Stimulated activated CD4-positive, alpha-beta T cell treated with anti-CD3 and anti-CD28 coated beads, Interleukin-1b, Interleukin-23, amount 100 ng/mL, for 24 hours (primary cell): Measurements from ENCODE around the gene PIBF1.
"Not testable (repeated sequence)": the region's sequence is repeated elsewhere in the genome, so short reads cannot be mapped to it uniquely, and the experiment has no call there.

Source experiments
- DNase-seq, 4 experiments: peaks; one replicate each; pipeline ENCODE4 v3.0.0-alpha.2; 2020; ENCODE audit warnings: low read depth in 4 of 4, low spot score in 1 of 4

PIBF1 gene

DNA sequence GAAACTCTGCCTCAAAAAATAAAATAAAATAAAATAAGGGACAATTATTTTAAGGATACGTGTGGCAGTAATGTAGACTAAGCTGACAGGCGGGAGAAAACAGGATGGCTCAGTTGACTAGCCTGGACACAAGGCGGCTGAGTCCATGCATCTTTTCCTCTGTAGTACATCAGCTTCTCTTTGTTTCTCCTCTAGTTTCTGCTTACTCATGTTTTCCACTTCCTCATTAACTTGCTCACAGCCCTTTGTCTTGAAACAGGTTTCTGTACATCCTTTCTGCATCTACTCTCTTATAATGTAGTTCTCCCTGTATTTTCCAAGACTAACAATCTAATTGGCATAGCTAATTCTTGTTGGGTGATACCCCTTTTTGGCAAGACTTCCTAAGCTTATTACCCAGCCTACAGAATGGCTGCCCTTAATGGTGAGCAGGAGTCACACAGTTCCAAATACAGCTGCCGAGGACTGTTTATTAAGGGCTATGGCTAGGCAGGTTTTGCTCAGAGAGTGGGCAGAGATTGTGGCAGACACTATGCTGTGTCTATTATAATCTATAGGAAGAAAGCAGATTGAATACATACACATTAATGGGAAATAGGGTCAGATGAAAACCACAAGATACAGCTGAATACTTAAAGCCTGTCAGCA, 218.2 kb downstream of the PIBF1 start:
- DNase-seq, result no peak

DNA sequence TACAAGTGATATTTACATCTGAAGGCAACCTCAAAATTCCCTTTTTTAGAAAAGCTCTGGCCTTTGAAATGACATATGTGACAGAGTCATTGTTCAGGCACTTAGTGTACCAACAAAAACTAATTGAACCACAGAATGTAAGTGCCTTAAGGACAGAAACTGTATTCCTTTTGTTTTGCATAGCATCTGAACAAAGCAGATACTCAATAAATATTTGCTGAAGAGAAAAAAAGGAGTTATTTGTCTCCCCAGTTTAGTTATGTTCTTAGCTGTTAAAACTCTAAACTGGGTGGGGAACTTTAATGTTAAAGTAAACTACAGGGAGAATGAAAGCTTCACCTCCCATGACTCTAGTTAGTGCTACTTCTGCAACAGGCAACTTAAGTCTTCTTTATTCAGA, 220.0 kb downstream of the PIBF1 start:
- DNase-seq, result no peak

DNA sequence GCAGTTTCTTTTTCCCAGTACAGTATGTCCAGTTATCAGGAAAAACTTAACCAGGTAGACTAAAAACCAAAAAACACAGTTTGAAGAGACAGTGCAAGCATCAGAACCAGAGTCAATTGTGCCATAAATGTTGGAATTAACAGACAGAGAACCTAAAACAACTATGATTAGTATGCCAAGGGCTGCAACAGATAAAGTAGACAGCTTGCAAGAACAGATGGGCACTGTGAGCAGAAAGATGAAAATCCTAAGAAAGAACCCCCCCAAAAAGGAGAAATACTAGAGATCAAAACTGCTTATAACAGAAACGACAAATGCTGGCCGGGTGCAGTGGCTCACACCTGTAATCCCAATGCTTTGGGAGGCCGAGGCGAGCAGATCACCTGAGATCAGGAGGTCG, 229.8 kb downstream of the PIBF1 start:
- DNase-seq, result no peak

DNA sequence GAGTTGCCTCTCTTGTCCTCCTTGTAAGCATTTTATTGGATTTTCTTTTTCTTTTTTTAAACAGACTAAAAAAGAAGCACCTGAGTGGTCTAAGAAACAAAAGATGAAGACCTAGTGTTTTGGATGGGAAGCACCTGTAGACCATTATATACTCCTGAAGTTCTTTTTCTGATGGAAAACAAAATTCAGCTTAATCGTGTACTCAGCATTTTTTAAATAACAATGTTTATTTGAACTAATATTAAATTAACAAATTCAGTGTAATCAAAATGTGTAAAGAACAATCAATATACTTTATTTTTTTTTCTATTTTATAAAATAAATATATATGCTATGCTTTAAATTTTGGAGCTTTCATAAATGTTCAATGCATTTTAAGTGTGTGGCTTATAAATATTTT, 233.9 kb downstream of the PIBF1 start:
- DNase-seq, result no peak

DNA sequence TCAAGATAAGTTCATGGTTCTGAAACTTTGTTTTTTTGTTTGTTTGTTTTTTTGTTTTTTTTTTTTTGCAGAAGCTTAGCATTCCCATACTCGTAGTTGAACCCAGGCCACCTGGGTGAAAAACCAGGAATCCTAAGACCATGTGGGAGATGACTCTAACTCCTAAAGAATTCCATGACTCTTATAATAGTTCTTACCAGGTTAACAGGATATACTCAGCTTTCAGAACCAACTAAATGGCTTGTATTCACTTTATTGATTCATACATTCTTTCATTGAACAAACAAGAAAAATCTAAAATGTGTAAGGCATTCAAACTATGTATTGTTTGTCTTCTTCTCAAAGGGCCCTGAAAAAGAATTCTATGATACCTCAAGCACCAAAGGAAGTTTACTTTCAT, 236.4 kb downstream of the PIBF1 start:
- DNase-seq, result no peak

DNA sequence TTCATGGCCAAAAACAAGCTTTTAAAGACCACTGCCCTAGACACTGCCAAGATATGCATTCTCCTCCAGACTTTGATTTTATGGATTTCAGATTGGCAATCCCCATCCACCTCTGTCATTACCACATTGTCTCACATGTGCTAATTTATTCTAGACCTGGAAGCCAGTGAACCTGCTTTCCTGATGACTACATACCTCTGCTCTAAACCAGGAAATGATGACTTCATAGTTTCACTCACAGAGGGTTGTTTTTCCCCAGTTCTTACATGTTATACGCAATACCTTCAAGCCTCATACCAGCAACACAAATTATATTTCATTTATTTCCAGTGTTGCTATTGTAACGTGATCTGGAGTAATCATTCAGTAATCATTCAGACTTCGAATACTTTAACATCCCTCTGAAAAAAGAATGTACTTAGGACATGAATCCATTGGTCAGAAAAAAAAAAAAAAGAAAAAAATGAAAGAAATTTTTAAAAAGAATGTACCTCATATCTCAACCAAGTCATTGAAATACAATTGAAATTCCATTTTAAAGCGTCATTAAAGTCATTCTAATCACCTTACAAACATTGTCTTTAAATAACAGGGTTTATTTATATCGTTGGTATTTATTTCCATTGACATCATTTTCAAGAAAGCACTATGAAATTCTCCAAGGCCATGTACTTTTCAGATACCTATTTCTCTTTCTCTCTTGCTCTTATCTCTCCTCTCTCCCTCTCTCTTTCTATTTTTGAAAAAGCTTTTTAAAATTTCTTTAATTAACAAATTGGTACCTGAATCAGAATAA, 243.5 kb downstream of the PIBF1 start:
- DNase-seq, result no peak

DNA sequence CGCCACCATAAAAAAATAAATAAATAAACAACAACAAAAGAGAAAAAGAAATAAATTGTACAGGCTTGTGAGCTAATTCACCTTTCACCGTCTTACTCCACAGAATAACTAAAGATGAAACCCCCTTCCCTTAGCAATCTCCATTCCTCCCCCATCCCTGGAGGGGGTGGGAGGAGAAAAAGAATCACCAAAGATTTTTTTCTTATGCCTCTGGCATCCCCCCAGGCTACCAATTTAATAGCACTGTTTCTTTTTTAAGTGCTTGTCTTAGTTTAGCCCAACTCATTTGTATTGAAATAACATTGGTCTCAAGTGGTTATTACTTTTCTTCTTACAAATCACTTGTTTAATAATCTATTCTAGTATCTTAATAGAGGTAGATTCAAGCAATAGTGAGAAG, 253.0 kb downstream of the PIBF1 start:
- no peak for DNase-seq

DNA sequence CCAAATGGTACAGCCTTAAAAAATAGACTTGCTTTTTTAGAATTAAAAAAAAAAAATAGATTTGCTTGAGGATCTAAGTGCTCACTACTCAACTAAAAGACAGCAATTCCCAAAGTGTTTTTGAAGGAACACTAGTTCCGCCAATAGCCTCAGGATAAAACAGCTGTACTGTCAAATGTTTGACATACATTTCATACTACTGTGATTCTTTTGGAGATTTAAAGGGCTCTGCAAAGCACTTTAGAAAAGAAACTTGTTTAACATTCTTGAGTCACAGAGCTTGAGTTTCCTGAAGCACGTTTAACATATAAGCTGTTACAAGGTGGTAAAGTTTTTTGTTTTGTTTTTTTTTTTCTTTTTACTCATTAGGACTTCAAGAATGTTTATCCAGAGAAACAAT, 253.7 kb downstream of the PIBF1 start:
- no peak for DNase-seq

DNA sequence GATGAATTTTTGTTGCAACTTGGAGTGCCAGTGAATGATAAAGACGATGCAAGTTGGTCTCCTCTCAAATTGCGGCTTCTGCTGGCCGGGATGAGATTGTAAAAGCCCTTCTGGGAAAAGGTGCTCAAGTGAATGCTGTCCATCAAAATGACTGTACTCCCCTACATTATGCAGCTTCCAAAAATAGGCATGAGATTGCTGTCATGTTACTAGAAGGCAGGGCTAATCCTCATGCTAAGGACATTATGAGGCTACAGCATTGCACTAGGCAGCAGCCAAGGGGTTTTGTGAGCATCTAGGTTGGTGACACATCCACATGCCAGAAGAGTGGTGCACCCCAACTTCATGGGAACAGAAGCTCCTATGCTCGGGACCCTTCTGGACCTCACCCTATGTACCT, 254.6 kb downstream of the PIBF1 start:
- DNase-seq, result no peak

DNA sequence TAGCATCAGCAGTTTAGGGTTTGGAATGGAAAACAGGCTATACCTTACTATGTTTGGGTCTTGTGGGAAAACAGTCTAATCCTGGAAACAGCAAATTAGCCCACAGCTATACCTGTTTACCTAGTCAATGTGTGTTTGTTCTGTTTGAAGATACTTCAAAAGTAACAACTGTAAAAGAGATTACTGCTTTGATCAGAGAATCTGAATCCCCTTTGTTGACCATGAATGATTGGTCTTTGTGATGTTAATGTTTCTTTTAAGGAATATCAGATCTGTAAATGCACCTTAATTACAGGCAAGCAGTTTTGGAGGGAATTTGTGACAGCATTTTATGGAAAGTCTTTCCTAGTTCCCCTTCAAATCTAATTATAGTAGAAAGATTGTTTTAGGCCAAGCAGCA, 256.1 kb downstream of the PIBF1 start:
- no peak for DNase-seq

DNA sequence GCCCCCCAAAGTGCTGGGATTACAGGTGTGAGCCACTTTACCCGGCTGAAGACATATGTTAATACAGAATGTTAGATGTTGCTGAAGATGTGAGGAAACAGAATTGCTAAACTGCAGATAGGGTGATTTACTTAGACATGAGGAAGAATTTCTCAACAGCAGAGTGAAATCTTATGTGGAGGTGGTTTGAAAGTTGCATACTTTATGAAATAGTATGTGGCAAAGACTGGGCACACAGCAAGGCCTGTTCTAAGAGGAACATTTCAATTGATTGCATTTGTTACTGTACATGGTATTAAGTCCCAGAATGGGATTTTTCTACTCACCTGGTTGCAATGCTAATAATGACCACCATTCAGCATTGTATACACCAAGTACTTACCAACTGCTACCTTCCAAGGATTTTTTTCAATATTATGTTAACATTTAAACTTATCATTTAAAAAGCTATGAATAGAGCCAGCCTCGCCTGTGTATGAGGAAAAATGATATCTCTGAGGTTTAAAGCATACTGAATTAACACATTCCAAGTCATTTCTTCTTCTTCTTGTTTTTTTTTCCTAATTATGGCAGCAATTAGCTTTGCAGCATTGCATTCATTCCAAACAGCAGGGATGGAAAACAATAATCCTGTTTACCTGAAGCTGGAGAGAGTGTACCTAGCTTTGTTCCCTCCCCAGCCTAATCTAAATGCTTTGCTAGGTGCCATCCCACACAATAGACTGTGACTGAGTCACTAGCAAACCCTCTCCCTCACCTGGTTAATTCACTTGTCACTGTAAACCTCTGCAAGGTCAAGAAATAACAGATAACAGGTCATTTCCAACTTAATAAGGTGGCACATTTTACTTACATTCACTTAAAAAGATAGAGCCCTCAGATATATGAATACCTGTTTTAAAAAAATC, 257.5 kb downstream of the PIBF1 start:
- no peak for DNase-seq

DNA sequence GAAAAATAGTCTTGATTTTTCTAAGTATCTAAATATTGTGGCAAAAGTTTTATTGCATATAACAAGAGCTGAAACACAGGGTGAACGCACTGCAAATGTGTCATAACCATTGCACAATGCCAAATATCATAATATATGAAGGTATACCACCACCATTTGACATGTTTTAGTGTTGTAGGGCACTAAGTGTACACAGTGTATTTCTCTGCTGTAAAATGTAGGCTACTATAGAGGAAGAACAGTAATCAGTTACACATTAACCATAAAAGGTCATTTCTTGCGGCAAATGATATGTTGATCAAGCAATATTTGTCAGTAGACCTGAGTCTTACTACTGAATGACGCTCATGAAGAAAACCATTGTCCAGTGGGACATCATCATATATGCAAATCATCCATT, 258.6 kb downstream of the PIBF1 start:
- DNase-seq, result no peak

DNA sequence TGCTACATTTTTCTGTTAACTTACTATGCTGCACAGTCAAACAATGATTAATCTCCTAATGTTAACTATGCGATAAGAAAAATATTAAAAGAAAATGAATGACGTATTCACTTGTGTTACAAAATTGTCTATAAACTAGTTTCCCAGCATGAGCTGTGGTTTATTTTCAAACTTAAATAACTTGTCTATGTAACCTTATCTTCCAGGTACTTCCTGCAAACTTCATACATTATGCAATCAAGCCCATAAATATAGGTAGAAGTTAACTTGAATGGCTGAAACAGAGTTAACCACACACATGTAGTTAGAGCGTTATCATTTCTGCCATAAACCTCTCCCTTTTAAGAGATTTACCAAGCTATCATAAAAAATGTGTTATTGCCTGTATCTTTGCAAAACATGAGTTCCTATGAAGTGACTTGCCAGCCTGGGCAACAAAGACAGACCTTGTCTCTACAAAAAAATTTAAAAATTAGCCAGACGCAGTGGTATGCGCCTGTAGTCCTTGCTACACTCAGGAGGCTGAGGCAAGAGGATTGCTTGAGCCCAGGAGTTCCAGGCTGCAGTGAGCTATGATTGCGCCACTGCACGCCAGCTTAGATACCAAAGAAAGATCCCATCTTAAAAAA, 259.1 kb downstream of the PIBF1 start:
- no peak for DNase-seq

DNA sequence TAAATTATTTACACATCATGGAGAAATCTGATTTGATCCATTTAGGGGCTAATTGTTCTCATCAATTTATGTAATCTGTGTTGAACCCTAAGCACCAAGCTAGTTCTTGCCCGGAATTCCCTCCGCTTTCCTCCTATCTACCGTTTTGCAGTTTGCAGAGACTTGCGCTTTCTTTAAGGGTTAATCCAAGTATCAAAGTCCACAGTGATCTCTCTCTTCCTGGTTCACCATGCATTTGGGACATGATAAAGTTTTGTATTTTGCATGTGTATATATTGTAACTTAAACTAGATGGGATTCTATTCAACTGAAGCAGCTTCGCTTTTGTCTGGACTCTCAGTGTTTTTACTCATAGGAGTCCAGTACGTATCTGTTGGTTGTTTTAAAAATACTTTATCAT, 263.1 kb downstream of the PIBF1 start:
- no peak for DNase-seq

DNA sequence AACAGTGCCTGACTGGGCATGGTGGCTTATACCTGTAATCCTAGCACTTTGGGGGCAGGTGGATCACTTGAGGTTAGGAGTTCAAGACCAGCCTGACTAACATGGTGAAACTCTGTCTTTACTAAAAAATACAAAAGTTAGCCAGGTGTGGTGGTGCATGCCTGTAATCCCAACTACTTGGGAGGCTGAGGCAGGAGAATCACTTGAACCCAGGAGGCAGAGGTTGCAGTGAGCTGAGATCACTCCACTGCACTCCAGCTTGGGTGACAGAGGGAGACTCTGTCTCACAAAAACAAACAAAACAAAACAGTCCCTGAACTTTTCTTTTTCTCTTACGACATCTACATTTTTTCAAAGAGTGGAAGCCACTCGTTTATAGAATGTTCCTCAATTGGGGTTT, 266.7 kb downstream of the PIBF1 start:
- DNase-seq, result not testable (repeated sequence)

DNA sequence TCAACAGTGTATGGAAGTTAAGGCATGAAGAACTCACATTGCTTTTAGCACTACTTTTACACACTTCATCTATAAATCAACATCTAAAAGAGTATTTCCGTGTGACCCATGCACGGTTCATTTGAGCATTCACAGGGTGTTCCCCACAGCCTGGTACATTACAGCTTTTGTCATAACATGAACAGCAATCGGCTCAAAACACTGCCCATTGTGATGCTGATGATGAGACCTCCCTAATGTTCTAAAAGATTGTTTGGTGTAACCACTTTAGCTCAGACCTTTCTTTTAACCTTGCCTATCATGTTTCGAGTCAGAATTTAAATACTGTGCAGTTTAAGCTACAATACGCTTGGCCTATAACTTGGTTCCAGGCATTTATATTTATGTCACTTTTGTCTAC, 272.8 kb downstream of the PIBF1 start:
- no peak for DNase-seq

DNA sequence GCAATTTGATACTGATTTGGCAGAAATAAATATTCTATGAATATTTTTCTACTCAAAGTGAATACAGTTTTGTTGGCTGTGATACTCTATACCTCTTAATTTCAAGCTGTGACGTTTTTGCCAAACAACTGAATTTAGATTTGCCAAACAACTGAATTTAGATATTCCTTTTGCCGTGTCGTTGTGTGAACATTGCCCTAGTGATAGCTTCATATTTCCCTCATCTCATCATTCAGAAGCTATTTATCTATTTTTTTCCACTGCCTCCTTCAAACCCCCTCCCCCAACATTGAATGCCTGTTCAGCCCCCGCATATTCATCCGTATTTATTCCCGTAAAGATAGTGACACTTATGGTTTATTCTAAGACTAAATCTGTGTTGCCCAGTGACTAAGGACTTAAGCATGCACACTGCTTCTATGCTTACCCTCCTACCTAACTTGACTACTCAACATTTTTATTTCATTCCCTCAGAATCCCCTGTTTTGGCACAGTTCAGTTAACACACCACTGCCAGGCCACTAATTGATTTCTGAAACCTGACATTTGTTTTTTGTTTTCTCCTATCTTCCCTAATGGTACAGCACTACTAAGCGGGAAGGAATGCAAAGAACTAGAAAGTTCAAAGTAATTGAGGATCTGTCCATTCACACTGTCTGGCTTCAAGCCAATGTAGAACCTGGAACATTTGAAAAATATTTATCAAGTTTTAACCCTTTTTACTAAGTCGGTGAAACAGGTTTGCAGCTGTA, 274.1 kb downstream of the PIBF1 start:
- DNase-seq, result no peak

DNA sequence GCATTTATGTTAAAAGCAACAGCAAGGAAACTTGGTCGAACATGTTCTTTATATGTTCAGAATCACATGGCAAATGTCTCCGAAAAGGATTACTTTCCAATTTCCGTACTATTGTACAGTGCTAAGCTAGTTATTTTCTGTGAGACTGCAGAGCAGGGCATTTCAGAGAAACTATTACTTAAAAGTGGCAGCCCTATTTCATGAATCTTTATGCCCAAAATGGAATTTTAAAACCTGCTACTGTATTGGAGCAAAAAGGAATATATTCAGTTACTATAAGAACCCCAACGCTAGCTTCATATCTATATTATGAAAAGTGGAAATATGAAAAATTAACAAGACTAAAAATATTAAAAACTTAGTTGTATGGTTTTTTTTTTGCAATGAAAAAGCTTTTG, 274.6 kb downstream of the PIBF1 start:
- DNase-seq, result no peak

DNA sequence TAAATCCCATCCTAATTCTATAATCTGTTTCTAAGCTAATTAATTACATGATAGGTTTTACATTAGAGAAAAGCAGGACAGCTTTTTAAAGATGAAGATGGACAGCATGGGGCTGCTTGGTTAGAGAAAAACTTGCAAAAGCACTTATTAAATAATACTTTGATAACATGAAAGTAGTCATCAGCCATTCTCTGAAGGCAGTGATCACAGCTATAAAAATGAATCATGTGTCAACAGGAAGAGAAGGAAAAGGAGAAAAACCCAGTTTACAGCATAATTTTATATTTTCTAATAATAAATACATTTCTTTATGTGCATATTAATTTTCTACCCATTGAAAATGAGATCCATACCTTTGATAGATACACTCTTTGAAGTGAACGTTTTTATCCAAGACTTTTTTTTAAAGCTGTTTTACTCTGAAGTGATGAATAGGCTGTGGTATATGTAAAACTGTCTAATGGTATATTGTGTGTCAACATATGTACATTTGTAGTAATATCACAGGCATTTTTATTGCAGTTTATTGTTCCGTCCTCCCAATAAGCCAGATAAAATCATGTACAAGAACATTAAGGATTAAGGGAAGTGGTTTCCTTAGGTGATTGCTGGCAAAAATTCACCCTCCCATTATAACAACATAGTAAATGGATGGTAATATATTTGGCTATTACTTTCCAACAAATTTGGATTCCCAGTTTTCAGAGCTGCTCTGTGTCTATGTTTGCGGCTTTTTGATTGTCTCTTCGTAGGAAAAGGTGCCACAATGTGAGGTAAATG, 275.5 kb downstream of the PIBF1 start:
- no peak for DNase-seq

DNA sequence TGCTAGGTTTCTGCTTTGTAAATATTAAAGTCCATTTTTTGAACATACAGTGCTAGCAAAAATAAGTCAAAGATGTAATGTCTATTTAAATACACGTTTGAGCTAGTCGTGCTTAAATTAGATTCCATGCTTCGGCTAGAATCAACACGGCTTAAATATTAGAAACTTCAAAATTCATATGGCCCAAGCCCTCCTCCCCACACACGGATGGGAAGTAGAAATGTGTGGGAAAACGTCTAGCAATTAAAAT, 276.1 kb downstream of the PIBF1 start:
- no peak for DNase-seq

DNA sequence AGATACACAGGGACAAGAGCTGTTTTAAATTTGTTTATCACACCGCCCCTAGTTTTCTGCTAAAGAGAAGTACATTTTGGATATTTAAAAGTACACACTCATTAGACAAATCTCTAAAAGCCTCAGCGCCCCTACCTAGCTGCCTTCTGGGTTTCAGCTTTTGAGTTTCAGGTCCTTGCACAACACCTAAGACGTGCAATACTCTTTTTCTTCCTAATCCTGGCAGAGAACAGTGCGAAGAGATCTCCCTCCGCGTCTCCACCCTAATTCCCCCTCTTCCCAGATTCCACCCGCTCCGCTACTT, 276.5 kb downstream of the PIBF1 start:
- no peak for DNase-seq
